H1 (cell line): ENCODE data around the gene FOXP2. TPM values are rescaled to one million over a fixed set of nuclear protein-coding genes. Genes with fewer than 3 reads are reported as not detected.

ENCODE experiments used
- CTCF ChIA-PET: fragments of 300-600 bp; sonication (Branson Sonifier 250); formaldehyde crosslinking; loops from one replicate; lab custom pipeline; 2021; ENCODE audit not compliant: partially characterized antibody; lab: Charles Lee
- POLR2A ChIA-PET: fragments of 300-600 bp; sonication (Branson Sonifier 250); formaldehyde crosslinking; loops from one replicate; lab custom pipeline; 2021; ENCODE audit warnings: inconsistent platforms; ENCODE audit not compliant: partially characterized antibody; lab: Charles Lee
- DNase-seq, 2 experiments: peaks; one replicate each; pipeline versions ENCODE4 v3.0.0 to v3.0.0-alpha.2; 2010 to 2022; ENCODE audit warnings: low spot score in 2 of 2, low read depth in 1 of 2, mixed read lengths in 1 of 2
- FAIRE-seq: peaks from 2 replicates; lab custom pipeline; 2011; peaks lifted over from hg19 to GRCh38; lab: Jason Lieb, UNC
- H2AFZ ChIP-seq: 2 replicates; pipeline ENCODE4 v1.8.1; 2012; ENCODE audit warnings: low read length, inconsistent platforms
- H2AK5ac ChIP-seq: 2 replicates; pipeline ENCODE4 v1.6.1; 2013; ENCODE audit warnings: low read depth, low read length
- H2BK120ac ChIP-seq: replicated peaks from 2 replicates; pipeline ENCODE3; 2013; ENCODE audit warnings: low read depth, low read length, inconsistent platforms
- H2BK12ac ChIP-seq: 2 replicates; pipeline ENCODE4 v1.6.1; 2013; ENCODE audit warnings: low read depth, low read length
- H2BK15ac ChIP-seq: 2 replicates; pipeline ENCODE4 v1.6.1; 2013; ENCODE audit warnings: low read length
- H2BK20ac ChIP-seq: 2 replicates; pipeline ENCODE4 v1.6.1; 2013; ENCODE audit warnings: low read length
- H2BK5ac ChIP-seq: 2 replicates; pipeline ENCODE4 v1.6.1; 2013; ENCODE audit warnings: low read depth, low read length
- H3K14ac ChIP-seq: 2 replicates; pipeline ENCODE4 v1.6.1; 2013; ENCODE audit warnings: inconsistent platforms; ENCODE audit not compliant: insufficient read length
- H3K18ac ChIP-seq: 2 replicates; pipeline ENCODE4 v1.6.1; 2013; ENCODE audit warnings: low read length; ENCODE audit errors: extremely low read depth
- H3K23ac ChIP-seq: 2 replicates; pipeline ENCODE4 v1.6.1; 2013; ENCODE audit warnings: inconsistent platforms; ENCODE audit not compliant: insufficient read length
- H3K23me2 ChIP-seq: 2 replicates; pipeline ENCODE4 v1.6.1; 2013; ENCODE audit warnings: low read depth, low read length
- H3K27ac ChIP-seq: 2 replicates; pipeline ENCODE4 v1.6.1; 2011; ENCODE audit warnings: low read depth, low read length, inconsistent platforms
- H3K27me3 ChIP-seq, 4 experiments: replicated peaks in 1 of 4; 1 replicate in 1 of 4; 2 replicates in 3 of 4; pipeline versions ENCODE4 v1.6.1 to v1.8.1; 2011 to 2013; ENCODE audit warnings: low read length in 3 of 4, mild to moderate bottlenecking in 3 of 4, inconsistent platforms in 2 of 4, mixed read lengths in 2 of 4, moderate library complexity in 1 of 4; ENCODE audit not compliant: control insufficient read depth in 3 of 4, insufficient read depth in 3 of 4; ENCODE audit errors: extremely low read depth in 1 of 4
- H3K36me3 ChIP-seq, 4 experiments: 2 replicates each; pipeline versions ENCODE4 v1.6.1 to v1.8.1; 2011 to 2013; ENCODE audit warnings: mild to moderate bottlenecking in 4 of 4, low read length in 3 of 4, moderate library complexity in 2 of 4, control low read depth in 1 of 4, inconsistent platforms in 1 of 4; ENCODE audit not compliant: insufficient read depth in 4 of 4, control insufficient read depth in 2 of 4
- H3K4ac ChIP-seq: replicated peaks from 2 replicates; pipeline ENCODE3; 2013; ENCODE audit warnings: low read length, low read depth, mixed read lengths, inconsistent platforms; ENCODE audit not compliant: insufficient read length
- H3K4me1 ChIP-seq, 4 experiments: replicated peaks in 1 of 4; 1 replicate in 1 of 4; 2 replicates in 3 of 4; pipeline versions ENCODE4 v1.6.1 to v1.8.1; 2011 to 2013; ENCODE audit warnings: low read length in 3 of 4, inconsistent platforms in 2 of 4, mixed read lengths in 1 of 4; ENCODE audit not compliant: insufficient read depth in 4 of 4, control insufficient read depth in 3 of 4
- H3K4me2 ChIP-seq, 2 experiments: 2 replicates each; pipeline versions ENCODE4 v1.6.1 to v1.8.1; 2011 to 2013; ENCODE audit warnings: low read depth in 2 of 2, low read length in 2 of 2, control low read depth in 1 of 2, inconsistent platforms in 1 of 2, mild to moderate bottlenecking in 1 of 2; ENCODE audit not compliant: insufficient read depth in 1 of 2
- H3K4me3 ChIP-seq, 4 experiments: fragments of 200-600, 300-600 bp in 1 of 4; sonication (generic), shearing (Covaris generic), sonication (Bioruptor Twin) in 1 of 4; 2 replicates each; pipeline versions ENCODE4 v1.5.1 to v1.8.1; 2011 to 2016; ENCODE audit warnings: low read length in 4 of 4, low read depth in 3 of 4, control low read depth in 2 of 4, inconsistent platforms in 2 of 4, mild to moderate bottlenecking in 2 of 4, mixed read lengths in 1 of 4, moderate library complexity in 1 of 4; ENCODE audit not compliant: insufficient read depth in 2 of 4; ENCODE audit errors: extremely low read depth in 1 of 4
- H3K56ac ChIP-seq: replicated peaks from 2 replicates; pipeline ENCODE3; 2013; ENCODE audit warnings: low read depth, mild to moderate bottlenecking, mixed read lengths, low read length, inconsistent platforms; ENCODE audit not compliant: insufficient read length
- H3K79me1 ChIP-seq: 2 replicates; pipeline ENCODE4 v1.6.1; 2013; ENCODE audit warnings: low read depth, low read length, control low read depth
- H3K79me2 ChIP-seq, 2 experiments: 2 replicates each; pipeline versions ENCODE4 v1.6.1 to v1.8.1; 2012 to 2013; ENCODE audit warnings: low read length in 2 of 2, mild to moderate bottlenecking in 2 of 2, inconsistent platforms in 1 of 2; ENCODE audit not compliant: insufficient read depth in 2 of 2, control insufficient read depth in 1 of 2
- H3K9ac ChIP-seq, 4 experiments: replicated peaks in 1 of 4; 1 replicate in 1 of 4; 2 replicates in 3 of 4; pipeline versions ENCODE4 v1.6.1 to v1.8.1; 2011 to 2013; ENCODE audit warnings: low read depth in 3 of 4, low read length in 3 of 4, control low read depth in 2 of 4, mild to moderate bottlenecking in 2 of 4, moderate library complexity in 2 of 4, inconsistent platforms in 1 of 4; ENCODE audit errors: extremely low read depth in 1 of 4
- H3K9me3 ChIP-seq, 2 experiments: 2 replicates each; pipeline versions ENCODE4 v1.6.1 to v1.8.1; 2012 to 2013; ENCODE audit warnings: mild to moderate bottlenecking in 2 of 2, moderate library complexity in 2 of 2, control low read depth in 1 of 2, inconsistent platforms in 1 of 2, low read depth in 1 of 2, low read length in 1 of 2, mixed read lengths in 1 of 2; ENCODE audit not compliant: insufficient read depth in 2 of 2
- H4K20me1 ChIP-seq, 2 experiments: replicated peaks in 1 of 2; 2 replicates each; pipeline versions ENCODE3 to v1.8.1; 2011 to 2013; ENCODE audit warnings: inconsistent platforms in 2 of 2, low read length in 2 of 2, mild to moderate bottlenecking in 1 of 2; ENCODE audit not compliant: insufficient read depth in 2 of 2, control insufficient read depth in 1 of 2
- H4K5ac ChIP-seq: 2 replicates; pipeline ENCODE4 v1.6.1; 2013; ENCODE audit warnings: low read length, low read depth, mixed read lengths, inconsistent platforms; ENCODE audit not compliant: insufficient read length
- H4K8ac ChIP-seq: 2 replicates; pipeline ENCODE4 v1.8.0; 2013; ENCODE audit warnings: mild to moderate bottlenecking, moderate library complexity, low read length, inconsistent platforms; ENCODE audit not compliant: insufficient read depth; ENCODE audit errors: extremely low read depth
- H4K91ac ChIP-seq: replicated peaks from 2 replicates; pipeline ENCODE3; 2013; ENCODE audit warnings: low read length, mixed read lengths, inconsistent platforms; ENCODE audit not compliant: insufficient read length
- BACH1 ChIP-seq: IDR thresholded peaks from 2 replicates; pipeline ENCODE4 v1.6.1; 2012; ENCODE audit warnings: low read length, improper control_type of control experiment
- CHD1 ChIP-seq: IDR thresholded peaks from 2 replicates; pipeline ENCODE4 v1.6.1; 2012; ENCODE audit warnings: low read depth, low read length, improper control_type of control experiment
- CHD2 ChIP-seq: IDR thresholded peaks from 2 replicates; pipeline ENCODE4 v1.6.1; 2012; ENCODE audit warnings: low read length, improper control_type of control experiment
- CREB1 ChIP-seq: IDR thresholded peaks from 2 replicates; pipeline ENCODE4 v1.6.1; 2012; ENCODE audit warnings: inconsistent platforms
- JUN ChIP-seq: IDR thresholded peaks from 2 replicates; pipeline ENCODE4 v1.6.1; 2011; ENCODE audit warnings: low read depth, mild to moderate bottlenecking, improper control_type of control experiment, low read length
- JUND ChIP-seq: IDR thresholded peaks from 2 replicates; pipeline ENCODE4 v1.6.1; 2011; ENCODE audit warnings: mild to moderate bottlenecking, improper control_type of control experiment, low read length
- MAX ChIP-seq: IDR thresholded peaks from 2 replicates; pipeline ENCODE4 v1.6.1; 2012; ENCODE audit warnings: inconsistent platforms
- NANOG ChIP-seq: IDR thresholded peaks from 2 replicates; pipeline ENCODE4 v1.6.1; 2011; ENCODE audit warnings: low read length, low read depth, mild to moderate bottlenecking, inconsistent platforms; ENCODE audit not compliant: insufficient read depth, poor library complexity, severe bottlenecking
- NRF1 ChIP-seq: IDR thresholded peaks from 2 replicates; pipeline ENCODE4 v1.6.1; 2011; ENCODE audit warnings: mild to moderate bottlenecking, low read depth, low read length, improper control_type of control experiment
- SIRT6 ChIP-seq: IDR thresholded peaks from one replicate; pipeline ENCODE4 v1.7.1; 2012; ENCODE audit warnings: low read length, inconsistent platforms
- WGBS, 2 experiments: shearing (Covaris generic) in 1 of 2; methylation state at CpG; one replicate each; pipeline versions ENCODE4 v1.1.6 to v1.1.7; 2013 to 2015; ENCODE audit warnings: low lambda C conversion rate in 2 of 2, mixed read lengths in 2 of 2, inconsistent platforms in 1 of 2, low coverage in 1 of 2, missing lambda C conversion rate in 1 of 2; ENCODE audit not compliant: insufficient replicate concordance in 2 of 2, insufficient coverage in 1 of 2, insufficient read length in 1 of 2; ENCODE audit errors: extremely low coverage in 1 of 2, missing lambda C conversion rate in 1 of 2; 5-methylcytosine and 5-hydroxymethylcytosine counted together
- polyA plus RNA-seq, 7 experiments: library from polyadenylated mRNA; depleted of rRNA in 3 of 7; stranded (reverse) in 5 of 7; unstranded in 2 of 7; fragments of >200 nt in 5 of 7; fragments of 200-250 nt in 2 of 7; gene quantifications; 1 replicate in 5 of 7; 2 replicates in 1 of 7; 4 replicates in 1 of 7; pipeline versions ENCODE4 v1.2.1 to v1.2.3, GENCODE V29; 2011 to 2013; ENCODE audit warnings: missing spikeins in 2 of 7, mixed read lengths in 2 of 7
- total RNA-seq: library from RNA; stranded (reverse); fragmentation: NEBNext Ultra II Directional; extraction: Animal tissue kit (Norgen Biotek cat#: 25700); gene quantifications from 2 replicates; pipeline ENCODE4 v1.2.1, GENCODE V29; 2021
- TF ChIP-seq, protein P1 (sequence below), 3 experiments: IDR thresholded peaks; 1 replicate in 2 of 3; 2 replicates in 1 of 3; pipeline versions ENCODE4 v1.5.1 to v1.6.1; 2011; ENCODE audit warnings: low read length in 3 of 3, mild to moderate bottlenecking in 3 of 3, inconsistent platforms in 2 of 3, low read depth in 1 of 3, moderate library complexity in 1 of 3; ENCODE audit not compliant: insufficient read depth in 1 of 3; ENCODE audit errors: control extremely low read depth in 1 of 3

Gene FOXP2
- total and polyA plus RNA-seq, 2 of the 8 experiments (the other 6 are each of a cell fraction or from before 2014, with no cell fraction given): 0.09 to 0.43 TPM

DNA sequence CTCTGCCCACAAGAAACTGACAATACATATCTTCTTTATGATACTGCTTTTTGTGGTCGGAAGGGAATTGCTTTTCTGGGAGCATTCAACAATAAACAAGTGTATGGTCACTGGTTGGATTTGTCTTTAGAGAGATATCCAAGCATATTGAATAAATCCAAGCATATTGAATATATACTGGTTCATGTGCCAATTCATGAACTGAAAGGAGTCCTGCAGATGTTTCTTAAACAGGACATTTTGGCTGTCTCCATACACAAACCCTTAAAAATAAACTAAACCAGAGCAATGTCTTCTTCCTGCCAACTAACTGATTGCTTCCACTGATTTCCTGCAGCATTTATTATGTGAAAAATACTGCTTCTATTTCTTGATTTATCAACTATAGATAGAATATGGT is 173.9 kb downstream of the FOXP2 start:
- no peak overlapping the region for H2BK120ac ChIP-seq
- H2AK5ac ChIP-seq: no peak overlapping the region
- no peak overlapping the region for H4K8ac ChIP-seq
- H3K23me2 ChIP-seq: no peaks in the 10 kb centered on the region
- H3K4ac ChIP-seq: no peak overlapping the region
- no peaks in the 10 kb centered on the region for H3K79me2 ChIP-seq
- H3K79me1 ChIP-seq: no peaks in the 10 kb centered on the region
- H2BK20ac ChIP-seq: no peak overlapping the region
- H3K36me3 ChIP-seq: no peaks in the 10 kb centered on the region
- H3K23ac ChIP-seq: no peak overlapping the region
- WGBS, 2 experiments: 96% methylated on average over 1 of the region's 1 CpG; no CpG with 5 or more reads in 1 of the 2 experiments
- no peak overlapping the region for H4K91ac ChIP-seq
- H3K4me1 ChIP-seq: no peaks in the 10 kb centered on the region
- no peak overlapping the region for H3K27ac ChIP-seq
- H3K18ac ChIP-seq: no peak overlapping the region
- H3K27me3 ChIP-seq: no peaks in the 10 kb centered on the region
- no peak overlapping the region for H3K14ac ChIP-seq
- TF ChIP-seq MAX (no peak), JUND (no peak), NANOG (no peak), CHD2 (no peak), NRF1 (no peak), SIRT6 (no peak), CHD1 (no peak), BACH1 (no peak), JUN (no peak), CREB1 (no peak)
- TF ChIP-seq, protein P1, sequence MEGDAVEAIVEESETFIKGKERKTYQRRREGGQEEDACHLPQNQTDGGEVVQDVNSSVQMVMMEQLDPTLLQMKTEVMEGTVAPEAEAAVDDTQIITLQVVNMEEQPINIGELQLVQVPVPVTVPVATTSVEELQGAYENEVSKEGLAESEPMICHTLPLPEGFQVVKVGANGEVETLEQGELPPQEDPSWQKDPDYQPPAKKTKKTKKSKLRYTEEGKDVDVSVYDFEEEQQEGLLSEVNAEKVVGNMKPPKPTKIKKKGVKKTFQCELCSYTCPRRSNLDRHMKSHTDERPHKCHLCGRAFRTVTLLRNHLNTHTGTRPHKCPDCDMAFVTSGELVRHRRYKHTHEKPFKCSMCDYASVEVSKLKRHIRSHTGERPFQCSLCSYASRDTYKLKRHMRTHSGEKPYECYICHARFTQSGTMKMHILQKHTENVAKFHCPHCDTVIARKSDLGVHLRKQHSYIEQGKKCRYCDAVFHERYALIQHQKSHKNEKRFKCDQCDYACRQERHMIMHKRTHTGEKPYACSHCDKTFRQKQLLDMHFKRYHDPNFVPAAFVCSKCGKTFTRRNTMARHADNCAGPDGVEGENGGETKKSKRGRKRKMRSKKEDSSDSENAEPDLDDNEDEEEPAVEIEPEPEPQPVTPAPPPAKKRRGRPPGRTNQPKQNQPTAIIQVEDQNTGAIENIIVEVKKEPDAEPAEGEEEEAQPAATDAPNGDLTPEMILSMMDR (IDR thresholded peaks at IDR 0.05; ENCODE audit: control extremely low read depth in 1 of 3, insufficient read depth in 1 of 3, low read depth in 1 of 3, low read length in 3 of 3): no peak
- H4K5ac ChIP-seq: no peak overlapping the region
- ChIA-PET CTCF (no interaction called here), POLR2A (no interaction called here)
- H2BK12ac ChIP-seq: no peak overlapping the region
- no peak overlapping the region for H2BK5ac ChIP-seq
- no peak overlapping the region for H2AFZ ChIP-seq
- DNase-seq (no peak), FAIRE-seq (no peak)
- no peak overlapping the region for H3K9ac ChIP-seq
- H3K56ac ChIP-seq: no peak overlapping the region
- no peak overlapping the region for H3K4me3 ChIP-seq
- H2BK15ac ChIP-seq: no peak overlapping the region
- H4K20me1 ChIP-seq: no peaks in the 10 kb centered on the region
- H3K9me3 ChIP-seq: no peaks in the 10 kb centered on the region
- H3K4me2 ChIP-seq: no peak overlapping the region
